BE2C (cell line): Measurements from ENCODE around the gene CELF1.
"Not testable (repeated sequence)": the region's sequence is repeated elsewhere in the genome, so short reads cannot be mapped to it uniquely, and the experiment has no call there.

Experiments
- DNase-seq: peaks from one replicate; pipeline ENCODE4 v3.0.0-alpha.2; 2020
- H3K27me3 ChIP-seq: fragments of 250-450 bp; sonication (Bioruptor Pico); 2 replicates; pipeline ENCODE4 v1.5.1; 2020; ENCODE audit warnings: mild to moderate bottlenecking
- H3K36me3 ChIP-seq: fragments of 250-450 bp; sonication (Bioruptor Pico); 2 replicates; pipeline ENCODE4 v1.5.1; 2020; ENCODE audit warnings: mild to moderate bottlenecking
- H3K4me1 ChIP-seq: fragments of 250-450 bp; sonication (Bioruptor Pico); 2 replicates; pipeline ENCODE4 v1.5.1; 2020
- H3K4me3 ChIP-seq: 2 replicates; pipeline ENCODE4 v1.5.1; 2011; ENCODE audit warnings: low read depth, low read length
- H3K9me3 ChIP-seq: fragments of 250-450 bp; sonication (Bioruptor Pico); 2 replicates; pipeline ENCODE4 v1.5.1; 2020
- CTCF ChIP-seq: IDR thresholded peaks from 2 replicates; pipeline ENCODE4 v1.5.1; 2012; ENCODE audit warnings: mild to moderate bottlenecking, low read depth, low read length

CELF1 gene

GRCh38 chr11:47564933-47565339 lies 12.0 kb upstream of the CELF1 start:
- no peak for TF ChIP-seq CTCF
- Histone ChIP-seq H3K9me3 (no peaks in the 10 kb centered on the region), H3K4me3 (peak overlapping the region; percentile 73), H3K27me3 (no peaks in the 10 kb centered on the region), H3K36me3 (no peaks in the 10 kb centered on the region), H3K4me1 (no peaks in the 10 kb centered on the region)
- DNase-seq = no peak

GRCh38 chr11:47564366-47564765 lies 11.4 kb upstream of the CELF1 start:
- H3K4me3 ChIP-seq, H3K9me3 ChIP-seq, DNase-seq, H3K27me3 ChIP-seq, H3K36me3 ChIP-seq, H3K4me1 ChIP-seq: not testable (repeated sequence)

GRCh38 chr11:47562393-47562792 lies 9.5 kb upstream of the CELF1 start:
- not testable (repeated sequence) for H3K36me3 ChIP-seq, DNase-seq, H3K27me3 ChIP-seq, H3K4me1 ChIP-seq, H3K4me3 ChIP-seq, H3K9me3 ChIP-seq

- Histone ChIP-seq H3K4me1 (no peaks in the 10 kb centered on the region), H3K36me3 (no peaks in the 10 kb centered on the region), H3K4me3 (no peak overlapping the region), H3K27me3 (no peaks in the 10 kb centered on the region), H3K9me3 (no peaks in the 10 kb centered on the region)
- no peak for DNase-seq
- no peak for TF ChIP-seq CTCF
These were observed 7.5 kb upstream of the CELF1 start for GRCh38 chr11:47560426-47560825.

GRCh38 chr11:47558695-47559094 lies 5.8 kb upstream of the CELF1 start:
- Histone ChIP-seq H3K9me3 (no peaks in the 10 kb centered on the region), H3K4me3 (no peak overlapping the region), H3K36me3 (no peaks in the 10 kb centered on the region), H3K27me3 (no peaks in the 10 kb centered on the region), H3K4me1 (no peaks in the 10 kb centered on the region)
- TF ChIP-seq CTCF = no peak
- DNase-seq = no peak

- H3K36me3 ChIP-seq, H3K4me1 ChIP-seq, H3K27me3 ChIP-seq, H3K4me3 ChIP-seq, H3K9me3 ChIP-seq, DNase-seq: not testable (repeated sequence)
These were observed 4.1 kb upstream of the CELF1 start for GRCh38 chr11:47557004-47557403.

- no peaks in the 10 kb centered on the region for H3K27me3 ChIP-seq
- no peak for TF ChIP-seq CTCF
- DNase-seq = no peak
- peak overlapping the region; percentile 55 for H3K4me3 ChIP-seq
- no peaks in the 10 kb centered on the region for H3K9me3 ChIP-seq
- H3K4me1 ChIP-seq = no peaks in the 10 kb centered on the region; the same call in 1 of the 2 replicates
- H3K36me3 ChIP-seq = no peaks in the 10 kb centered on the region
These were observed 443 bp upstream of the CELF1 start for GRCh38 chr11:47553406-47553743.

- no peak for TF ChIP-seq CTCF
- H3K4me3 ChIP-seq = peak overlapping the region; percentile 84
- H3K27me3 ChIP-seq = no peaks in the 10 kb centered on the region
- H3K9me3 ChIP-seq = no peaks in the 10 kb centered on the region
- H3K36me3 ChIP-seq = no peaks in the 10 kb centered on the region
- no peaks in the 10 kb centered on the region; the same call in 1 of the 2 replicates for H3K4me1 ChIP-seq
- DNase-seq = peak; percentile 18
These were observed 821 bp downstream of the CELF1 start for GRCh38 chr11:47552056-47552565.
